RCC 7860 (cell line): ENCODE measurements around the gene IRGC.
A peak's percentile ranks its signal among the peaks of the same experiment; 100 is the strongest.
"Not testable (repeated sequence)": the region's sequence is repeated elsewhere in the genome, so short reads cannot be mapped to it uniquely, and the experiment has no call there.

ENCODE experiments used
- DNase-seq: peaks from one replicate; pipeline ENCODE4 v3.0.0-alpha.2; 2015; ENCODE audit warnings: low spot score
- FAIRE-seq: peaks from 2 replicates; lab custom pipeline; 2012; peaks lifted over from hg19 to GRCh38; lab: Jason Lieb, UNC

IRGC gene, protein sequence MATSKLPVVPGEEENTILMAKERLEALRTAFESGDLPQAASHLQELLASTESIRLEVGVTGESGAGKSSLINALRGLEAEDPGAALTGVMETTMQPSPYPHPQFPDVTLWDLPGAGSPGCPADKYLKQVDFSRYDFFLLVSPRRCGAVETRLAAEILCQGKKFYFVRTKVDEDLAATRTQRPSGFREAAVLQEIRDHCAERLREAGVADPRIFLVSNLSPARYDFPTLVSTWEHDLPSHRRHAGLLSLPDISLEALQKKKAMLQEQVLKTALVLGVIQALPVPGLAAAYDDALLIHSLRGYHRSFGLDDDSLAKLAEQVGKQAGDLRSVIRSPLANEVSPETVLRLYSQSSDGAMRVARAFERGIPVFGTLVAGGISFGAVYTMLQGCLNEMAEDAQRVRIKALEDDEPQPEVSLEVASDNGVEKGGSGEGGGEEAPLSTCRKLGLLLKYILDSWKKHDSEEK

DNA sequence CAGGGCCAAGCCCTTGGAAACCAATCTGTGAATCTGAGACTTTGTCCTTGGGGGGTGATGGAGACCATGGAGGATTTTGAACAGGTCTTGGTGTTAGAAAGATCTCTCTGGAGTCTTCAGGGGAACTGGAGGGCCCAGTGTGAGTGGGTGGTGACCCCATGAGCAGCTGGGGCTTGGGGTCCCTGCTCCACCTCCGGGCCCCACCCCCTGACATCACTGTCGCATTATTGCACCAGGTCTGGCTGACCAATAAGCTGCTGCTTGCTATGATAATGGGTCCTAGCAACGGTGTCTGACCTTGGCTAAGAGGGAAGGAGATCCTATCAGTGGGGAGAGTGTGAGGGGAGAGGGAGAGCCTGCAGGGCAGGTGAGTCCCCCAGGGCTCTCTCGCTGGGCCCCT is at the start of gene IRGC:
Gene IRGC, plus strand, starts transcription at position 301 of the 400 bp plus-strand sequence. CDS start 2,483 bp downstream, outside the sequence.
- no peak for FAIRE-seq

DNA sequence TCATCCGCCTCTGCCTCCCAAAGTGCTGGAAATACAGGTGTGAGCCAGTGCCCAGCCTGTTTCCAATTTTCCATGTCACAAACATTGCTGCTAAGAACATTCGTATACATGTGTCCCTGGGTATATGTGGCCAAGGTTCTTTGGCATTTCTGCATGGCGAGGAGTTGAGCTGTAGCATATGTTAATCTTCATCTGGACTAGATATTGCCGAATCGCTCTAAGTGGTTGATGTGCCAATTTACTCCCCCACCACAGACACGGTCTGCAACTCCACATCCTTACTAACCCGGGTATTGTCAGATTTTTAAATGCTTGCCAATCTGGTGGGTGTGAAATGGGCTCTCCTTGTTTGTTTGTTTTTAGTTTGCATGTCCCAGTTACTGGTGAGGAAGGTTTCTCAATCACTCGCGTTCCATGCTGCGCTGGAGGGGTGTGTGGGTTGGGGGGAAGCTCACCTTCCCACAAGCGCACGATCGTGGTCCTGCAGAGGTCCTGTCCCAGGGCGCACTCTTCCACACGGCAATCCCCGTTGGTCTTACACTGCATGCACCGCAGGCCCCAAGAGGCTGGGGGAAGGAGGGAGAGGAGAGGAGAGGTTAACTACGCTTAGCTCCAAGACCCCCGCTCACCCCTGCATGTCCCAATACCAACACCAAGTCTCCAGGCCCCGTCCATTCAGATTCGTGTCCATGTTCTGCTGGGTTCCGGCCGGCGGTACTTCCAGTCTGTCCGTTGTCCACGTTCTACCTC is 48.6 kb upstream of the IRGC start:
- FAIRE-seq (no peak), DNase-seq (no peak)

More for the DNA sequence above, at the start of gene IRGC:
- DNase-seq: no peak

DNA sequence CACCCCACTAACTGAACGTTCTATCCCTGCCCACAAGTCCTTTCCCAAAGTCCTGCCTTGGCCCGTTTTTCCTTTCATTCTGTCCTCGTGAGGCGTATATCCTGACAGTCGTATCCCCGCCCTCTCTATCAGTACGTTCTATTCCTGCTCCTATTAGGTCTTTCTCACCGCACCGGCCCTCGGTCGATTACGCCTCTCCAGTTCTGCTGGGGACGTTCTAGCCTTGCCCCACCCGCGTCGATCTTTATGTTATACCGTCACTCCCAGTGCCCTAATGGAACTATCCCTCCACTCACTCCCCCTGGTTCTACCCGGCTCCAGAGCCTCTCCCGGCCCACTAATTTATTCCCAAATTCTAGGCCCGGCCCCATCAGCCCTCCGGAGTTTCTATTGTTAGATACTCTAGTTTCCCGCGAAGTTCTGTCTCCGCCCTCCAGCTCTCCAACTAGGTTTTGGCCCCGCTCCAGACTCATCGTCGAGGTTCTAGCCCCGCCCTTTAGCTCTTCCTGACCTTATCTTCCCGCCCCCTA is 47.9 kb upstream of the IRGC start:
- no peak for DNase-seq

DNA sequence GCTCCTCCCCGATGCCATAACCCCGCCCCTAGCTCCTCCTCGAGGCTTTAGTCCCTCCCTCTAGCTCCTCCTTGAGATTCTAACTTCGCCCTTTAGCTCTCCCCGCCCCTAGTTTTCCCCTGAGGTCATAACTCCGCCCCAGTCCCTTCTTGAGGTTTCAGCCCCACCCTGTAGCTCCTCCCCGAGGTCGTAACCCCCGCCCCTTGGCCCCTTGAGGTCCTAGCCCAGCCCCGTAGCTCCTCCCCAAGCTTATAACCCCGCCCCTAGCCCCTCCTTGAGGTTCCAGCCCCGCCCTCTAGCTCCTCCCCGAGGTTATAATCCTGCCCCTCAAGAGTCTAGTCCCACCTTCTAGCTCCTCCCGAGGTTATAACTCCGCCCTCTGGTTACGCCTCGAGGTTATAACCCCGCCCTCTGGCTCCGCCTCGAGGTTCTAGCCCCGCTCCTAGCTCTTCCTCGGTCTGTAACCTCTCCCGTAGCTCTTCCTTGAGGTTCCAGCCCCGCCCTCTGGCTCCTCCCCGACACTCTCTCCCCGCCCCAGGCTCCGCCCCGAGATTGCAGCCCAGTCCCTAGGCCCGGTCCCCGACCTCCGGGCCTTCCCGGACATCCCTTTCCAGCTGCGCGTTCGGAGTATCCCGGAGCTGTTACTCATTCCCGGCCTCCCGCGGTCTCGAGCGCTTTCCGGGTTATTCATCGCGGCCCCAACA is 47.3 kb upstream of the IRGC start:
- peak; percentile 90 for FAIRE-seq

More for the DNA sequence above, 47.9 kb upstream of the IRGC start:
- no peak for FAIRE-seq

DNA sequence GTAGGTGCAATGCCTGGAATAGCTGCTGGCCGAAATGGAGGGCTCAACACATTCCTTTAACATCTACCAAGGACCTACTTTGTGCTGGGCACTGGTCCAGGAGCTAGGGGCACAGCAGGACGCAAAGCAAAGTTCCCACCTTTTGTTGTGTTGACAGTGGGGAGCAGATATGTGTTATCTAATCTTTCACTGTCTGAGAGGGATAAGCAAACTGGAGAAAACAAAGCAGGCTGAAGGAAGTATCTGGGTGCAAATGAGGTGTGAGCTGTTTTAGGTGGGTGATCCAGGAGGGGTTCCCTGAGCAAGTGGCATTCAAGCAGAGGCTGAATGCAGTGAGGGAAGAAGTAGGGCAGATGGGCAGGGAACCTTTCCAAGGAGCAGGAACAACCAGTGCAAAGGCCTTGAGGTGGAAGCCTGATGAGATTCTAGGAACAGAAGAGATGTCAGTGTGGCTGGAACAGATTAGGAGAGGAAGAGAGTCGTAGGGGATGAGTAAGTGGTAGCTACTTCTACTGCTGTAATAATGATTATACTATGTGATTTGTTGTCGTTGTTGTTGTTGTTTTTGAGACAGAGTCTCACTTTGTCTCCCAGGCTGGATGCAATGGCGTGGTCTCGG is 43.7 kb upstream of the IRGC start:
- FAIRE-seq (no peak), DNase-seq (no peak)

More for the DNA sequence above, 47.3 kb upstream of the IRGC start:
- DNase-seq: peak; percentile 97

DNA sequence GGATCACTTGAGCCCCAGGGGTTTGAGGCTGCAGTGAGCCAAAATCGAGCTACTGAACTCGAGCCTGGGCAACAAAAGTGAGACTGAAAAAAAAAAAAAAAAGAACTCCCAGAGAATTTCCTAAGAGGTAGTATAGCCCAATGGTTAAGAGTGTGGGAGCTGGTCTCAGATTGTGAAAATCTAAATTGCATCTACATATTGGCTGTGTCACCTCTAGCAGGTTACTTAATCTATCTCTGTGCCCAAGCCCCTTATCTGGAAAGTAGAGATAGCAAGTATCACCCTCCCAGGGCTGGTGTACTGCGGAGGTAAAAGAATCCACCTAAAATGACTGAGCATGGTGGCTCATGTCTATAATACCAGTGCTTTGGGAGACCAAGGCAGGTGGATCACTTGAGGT is 42.2 kb upstream of the IRGC start:
- DNase-seq: no peak
- no peak for FAIRE-seq

DNA sequence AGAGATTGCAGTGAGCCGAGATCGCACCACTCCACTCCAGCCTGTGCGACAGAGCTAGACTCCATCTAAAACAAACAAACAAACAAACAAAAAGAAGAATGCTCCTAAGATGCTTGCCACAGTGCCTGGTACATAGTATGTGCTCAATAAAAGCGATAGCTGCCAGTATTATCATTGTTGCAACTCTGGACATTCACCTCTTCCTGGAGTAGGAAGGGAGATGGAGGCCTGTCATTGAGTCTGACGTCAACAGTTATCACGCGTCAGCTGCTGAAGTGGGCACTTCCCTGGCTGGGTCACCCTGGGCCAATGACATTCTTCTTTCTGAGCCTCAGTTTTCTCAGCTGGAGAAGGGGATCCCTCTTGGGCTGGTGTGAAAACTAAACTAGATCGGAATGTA is 41.7 kb upstream of the IRGC start:
- DNase-seq (no peak), FAIRE-seq (no peak)

DNA sequence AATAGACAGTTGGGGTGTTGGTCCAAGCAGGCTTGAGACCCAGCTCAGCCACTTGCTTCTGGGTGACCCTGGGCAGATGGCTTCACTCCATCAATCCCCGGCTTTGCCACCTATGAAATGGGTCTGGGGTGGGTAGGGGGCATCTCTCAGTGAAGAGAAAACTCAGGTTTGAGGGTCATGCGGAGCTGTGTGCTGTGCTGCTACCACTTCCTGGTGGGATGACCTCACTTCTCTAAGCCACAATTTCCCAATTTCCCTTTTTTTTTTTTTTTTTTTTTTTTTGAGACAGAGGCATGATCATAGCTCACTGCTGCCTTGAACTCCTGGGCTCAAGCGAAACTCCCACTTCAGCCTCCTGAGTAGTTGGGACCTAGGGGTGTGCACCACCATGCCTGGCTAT is 41.3 kb upstream of the IRGC start:
- DNase-seq (no peak), FAIRE-seq (no peak)

DNA sequence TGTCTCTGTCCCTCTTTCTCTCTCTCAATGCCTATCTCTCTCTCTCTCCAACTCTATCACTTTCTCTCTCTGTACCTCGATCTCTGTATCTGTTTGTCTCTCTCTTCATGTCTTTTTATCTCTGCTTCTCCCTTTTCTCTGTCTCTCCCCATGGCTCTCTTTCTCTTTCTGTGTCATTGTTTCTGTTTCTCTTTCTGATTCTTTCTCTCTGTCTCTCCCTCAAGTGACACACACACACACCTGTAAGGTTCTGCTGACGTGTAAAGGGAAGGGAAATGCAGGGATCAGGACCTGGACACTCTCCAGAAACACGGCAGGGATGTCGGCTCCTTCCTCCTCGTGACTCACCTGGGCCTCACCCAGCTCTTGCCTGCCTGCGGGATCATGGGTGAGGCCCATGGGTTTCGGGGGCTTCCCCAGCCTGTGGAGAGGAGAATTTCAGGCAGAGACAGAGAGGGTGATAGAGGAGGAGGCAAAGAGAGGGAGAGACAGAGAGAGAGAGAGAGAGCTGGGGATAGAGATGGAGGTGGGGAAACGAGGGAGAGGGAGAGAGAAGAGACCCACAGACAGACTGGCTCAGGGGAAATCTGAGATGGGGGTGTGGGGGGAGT is 40.5 kb upstream of the IRGC start:
- FAIRE-seq: no peak

DNA sequence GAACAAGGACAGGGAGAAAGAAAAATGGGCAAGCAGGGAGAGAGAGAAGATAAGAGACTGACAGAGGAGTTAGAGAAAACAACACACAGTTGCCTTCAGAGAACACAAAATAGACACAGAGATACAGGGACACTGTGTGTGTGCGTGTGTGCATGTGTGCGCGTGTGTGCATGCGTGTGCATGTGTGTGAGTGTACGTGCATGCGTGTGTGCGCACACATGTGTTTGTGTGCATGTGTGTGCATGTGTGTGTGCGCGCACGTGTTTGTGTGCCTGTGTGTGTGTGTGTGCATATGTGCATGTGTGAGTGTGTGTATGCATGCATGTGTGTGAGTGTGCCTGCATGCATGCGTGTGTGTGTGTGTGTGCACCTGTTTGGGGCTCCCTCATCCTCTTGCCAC is 40.0 kb upstream of the IRGC start:
- FAIRE-seq (no peak), DNase-seq (no peak)

More for the DNA sequence above, 40.5 kb upstream of the IRGC start:
- peak; percentile 76 for DNase-seq

DNA sequence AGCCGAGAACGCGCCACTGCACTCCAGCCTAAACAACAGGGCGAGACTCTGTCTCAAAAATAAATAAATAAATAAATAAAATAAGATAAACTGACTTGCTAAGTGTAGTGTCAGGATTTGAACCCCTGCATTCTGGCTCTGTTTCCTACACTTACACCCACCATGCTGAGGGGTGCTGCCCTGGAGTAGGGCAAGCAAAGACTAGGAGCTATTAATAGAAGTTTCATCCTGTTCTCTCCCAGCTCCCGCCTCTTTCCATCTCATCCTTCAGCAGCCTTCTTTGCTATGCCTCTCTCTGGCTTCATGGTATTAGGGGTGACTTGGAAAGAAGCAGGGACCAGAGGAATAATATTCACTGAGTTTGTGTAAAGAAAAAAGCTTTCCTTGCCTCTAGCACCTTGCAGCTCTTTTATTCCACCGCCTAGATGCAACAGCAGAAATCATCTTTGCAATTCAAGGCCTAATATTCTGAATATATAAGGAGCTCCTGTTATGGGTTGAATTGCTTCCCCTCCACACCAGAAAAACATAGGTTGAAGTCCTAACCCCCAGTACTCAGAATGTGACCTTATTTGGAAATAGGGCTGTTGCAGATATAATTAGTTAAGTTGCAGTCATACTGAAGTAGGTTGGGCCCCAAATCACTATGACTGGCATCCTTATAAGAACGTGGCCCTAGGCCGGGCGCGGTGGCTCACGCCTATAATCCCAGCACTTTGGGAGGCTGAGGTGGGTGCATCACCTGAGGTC is 37.2 kb upstream of the IRGC start:
- no peak for DNase-seq
- FAIRE-seq: no peak

DNA sequence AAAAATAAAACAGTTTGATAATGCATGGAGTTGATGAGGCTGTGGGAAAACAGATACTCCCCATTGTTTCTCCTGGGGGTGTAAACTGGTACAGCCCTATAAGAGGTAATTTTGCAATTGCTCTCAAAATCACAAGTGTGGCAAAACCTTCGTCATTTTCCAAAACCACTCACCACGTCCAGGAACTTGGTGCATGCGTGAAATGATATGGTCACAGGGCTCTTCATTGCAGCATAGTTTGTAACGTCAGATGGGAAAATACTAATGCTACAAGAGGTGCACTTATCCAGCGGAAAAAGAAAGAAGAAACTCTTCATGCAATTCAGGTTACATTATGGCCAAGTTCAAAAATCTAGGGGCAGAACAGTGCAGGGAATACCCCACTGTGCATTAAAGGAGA is 34.1 kb upstream of the IRGC start:
- FAIRE-seq (no peak), DNase-seq (no peak)

DNA sequence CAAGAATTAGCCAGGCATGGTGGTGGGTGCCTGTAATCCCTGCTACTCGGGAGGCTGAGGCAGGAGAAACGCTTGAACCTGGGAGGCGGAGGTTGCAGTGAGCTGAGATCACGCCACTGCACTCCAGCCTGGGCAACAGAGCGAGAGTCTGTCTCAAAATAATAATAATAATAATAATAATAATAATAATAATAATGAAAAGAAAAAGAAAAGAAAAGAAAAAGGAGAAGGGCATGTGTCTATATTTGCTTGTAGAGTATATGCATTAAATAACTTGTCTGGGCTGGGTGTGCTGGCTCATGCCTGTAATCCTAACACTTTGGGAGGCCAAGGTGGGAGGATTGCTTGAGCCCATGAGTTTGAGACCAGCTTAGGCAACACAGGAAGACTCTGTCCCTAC is 33.6 kb upstream of the IRGC start:
- not testable (repeated sequence) for FAIRE-seq, DNase-seq

DNA sequence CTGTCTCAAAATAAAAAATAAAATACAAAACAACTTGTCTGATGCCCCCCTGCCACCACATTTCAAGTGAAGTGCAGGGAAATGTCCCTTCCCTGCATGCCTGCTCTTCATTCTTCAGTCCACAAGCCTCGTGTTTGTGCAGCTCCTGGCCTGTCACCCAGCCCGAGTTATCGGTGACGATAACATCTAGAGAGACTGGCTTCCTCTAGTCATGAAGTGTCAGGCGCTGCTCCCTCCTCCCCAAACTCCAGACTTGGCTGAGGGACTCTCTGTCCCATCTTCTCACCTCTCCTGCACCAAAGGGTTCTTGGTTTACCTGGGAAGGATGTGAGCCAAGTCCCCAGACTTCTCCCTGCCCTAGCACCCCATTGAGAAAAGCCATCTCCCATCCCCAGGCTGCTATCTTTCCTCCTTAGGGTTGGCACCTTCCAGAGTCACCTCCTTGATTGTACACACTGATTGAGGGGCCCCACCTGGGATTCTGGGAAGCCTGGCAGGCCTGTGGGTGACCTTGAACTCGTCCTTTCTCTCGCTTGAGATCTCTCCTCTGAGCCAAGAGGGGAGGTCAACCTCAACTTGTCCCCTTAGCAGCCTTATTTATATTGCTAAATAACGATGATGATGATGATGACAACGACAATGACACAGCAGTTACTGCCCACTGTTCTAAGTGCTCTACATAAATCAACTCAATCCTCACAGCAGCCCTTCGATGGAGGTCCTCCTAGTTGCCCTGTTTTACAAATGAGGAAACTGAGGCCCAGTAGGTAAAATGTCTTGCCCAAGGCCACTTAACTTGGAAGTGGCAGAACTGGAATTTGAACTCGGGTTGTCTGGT is 32.8 kb upstream of the IRGC start:
- FAIRE-seq (no peak), DNase-seq (no peak)

DNA sequence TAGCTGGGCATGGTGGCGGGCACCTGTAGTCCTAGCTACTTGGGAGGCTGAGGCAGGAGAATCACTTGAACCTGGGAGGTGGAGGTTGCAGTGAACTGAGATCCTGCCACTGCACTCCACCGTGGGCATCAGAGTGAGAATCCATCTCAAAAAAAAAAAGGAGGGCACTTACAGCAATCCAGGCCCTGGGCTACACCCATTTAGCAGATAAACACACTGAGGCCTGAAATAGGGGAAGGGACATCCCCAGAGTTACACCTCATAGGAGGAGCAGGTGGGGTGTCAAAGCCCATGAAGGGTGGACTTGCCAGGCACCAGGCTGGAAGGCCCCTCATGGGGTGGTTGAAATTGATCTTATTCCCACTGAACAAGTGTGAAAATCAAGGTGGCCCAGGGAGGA is 32.0 kb upstream of the IRGC start:
- DNase-seq: no peak
- FAIRE-seq: no peak

DNA sequence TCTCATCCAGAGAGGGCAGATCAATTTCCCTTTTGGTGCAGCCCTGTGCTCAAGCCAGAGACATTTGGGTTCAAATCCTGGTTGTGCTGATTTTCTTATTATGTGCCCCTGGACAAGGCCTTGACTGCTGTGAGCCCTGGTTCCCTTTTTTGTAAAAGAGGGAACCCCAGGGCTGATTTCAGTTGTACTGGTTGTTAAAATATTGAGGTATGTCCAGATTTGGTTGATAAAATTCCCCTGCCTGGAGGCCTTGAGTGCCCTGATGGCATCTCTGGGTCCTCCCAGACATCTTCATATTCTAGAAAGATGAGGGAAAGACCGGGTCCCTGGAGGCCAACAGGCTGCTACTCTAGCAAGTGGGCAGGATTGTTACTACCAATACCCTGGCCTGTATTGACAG is 31.6 kb upstream of the IRGC start:
- DNase-seq (no peak), FAIRE-seq (no peak)

DNA sequence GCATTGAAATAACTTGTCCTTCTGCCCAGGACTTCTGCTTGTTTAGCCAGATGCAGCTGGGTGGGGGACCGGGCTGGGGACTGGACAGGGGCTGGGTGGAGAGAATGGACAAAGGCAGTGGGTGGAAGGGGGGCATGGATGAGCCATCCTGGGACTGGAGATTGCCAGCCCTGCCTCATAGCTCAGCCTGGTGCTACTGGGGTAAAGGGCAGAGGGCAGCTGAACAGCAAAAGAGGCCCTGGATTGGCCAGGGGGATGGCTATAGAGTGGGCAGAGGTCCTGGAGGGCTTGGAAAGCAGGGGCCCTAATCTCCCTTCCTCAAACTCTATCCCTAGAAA is 28.2 kb upstream of the IRGC start:
- no peak for DNase-seq
- no peak for FAIRE-seq

DNA sequence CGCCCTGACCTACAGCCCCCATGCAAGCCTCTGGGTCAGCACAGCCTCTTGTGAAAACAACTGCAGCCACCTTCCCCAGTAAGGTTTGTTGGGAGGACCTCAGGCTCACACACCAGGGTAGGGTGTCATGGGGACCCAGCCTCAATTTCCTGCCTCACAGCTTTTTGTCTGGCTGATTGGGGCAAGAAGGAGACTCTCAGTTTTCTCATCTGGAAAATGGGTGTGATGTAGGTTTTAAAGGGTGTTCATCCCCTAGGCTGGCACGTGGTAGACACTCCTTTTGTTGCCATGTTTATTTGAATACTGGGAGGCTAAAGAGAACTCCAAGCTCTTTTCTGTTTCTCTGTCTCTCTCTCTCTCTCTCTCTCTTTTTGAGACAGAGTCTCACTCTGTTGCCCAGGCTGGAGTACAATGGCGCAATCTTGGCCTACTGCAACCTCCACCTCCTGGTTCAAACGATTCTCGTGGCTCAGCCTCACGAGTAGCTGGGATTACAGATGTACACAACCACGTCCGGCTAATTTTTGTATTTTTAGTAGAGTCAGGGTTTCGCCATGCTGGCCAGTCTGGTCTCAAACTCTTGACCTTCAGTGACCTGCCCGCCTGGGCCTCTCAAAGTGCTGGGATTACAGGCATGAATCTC is 27.7 kb upstream of the IRGC start:
- FAIRE-seq (no peak), DNase-seq (no peak)
